NCI-H187 (cell line): ENCODE measurements around the gene FDXACB1.

Experiments used
- DNase-seq, 2 experiments: peaks; one replicate each; lab custom pipeline; 2025; lab: John Stamatoyannopoulos, UW

The FDXACB1 gene, protein sequence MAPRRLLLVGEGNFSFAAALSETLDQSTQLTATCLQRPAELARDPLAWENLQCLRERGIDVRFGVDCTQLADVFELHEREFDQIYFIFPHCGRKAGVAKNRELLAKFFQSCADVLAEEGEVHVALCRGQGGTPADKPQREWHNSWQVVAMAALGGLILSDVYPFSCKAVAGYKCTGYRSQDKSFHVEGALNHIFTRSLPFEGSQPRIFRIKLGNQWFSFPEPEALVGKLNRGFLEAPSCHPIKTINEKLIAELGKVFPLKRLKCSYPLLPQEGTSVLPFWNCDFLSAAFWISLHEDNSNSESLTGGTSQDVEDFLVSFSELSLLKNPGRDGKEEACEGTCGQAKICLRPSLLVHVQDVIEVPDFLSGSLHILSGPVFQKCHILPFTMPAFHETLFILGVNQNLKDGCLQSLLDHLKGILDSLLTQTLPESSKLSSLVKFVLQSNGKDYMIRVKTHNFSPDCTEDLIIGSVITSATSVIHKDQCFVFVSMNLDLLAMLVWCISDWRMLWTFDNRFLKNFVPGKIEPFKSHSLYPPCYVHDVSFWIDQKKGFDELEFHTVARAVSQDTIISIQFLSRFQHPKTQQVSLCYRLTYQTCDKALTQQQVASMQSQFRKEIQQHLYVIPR

DNA sequence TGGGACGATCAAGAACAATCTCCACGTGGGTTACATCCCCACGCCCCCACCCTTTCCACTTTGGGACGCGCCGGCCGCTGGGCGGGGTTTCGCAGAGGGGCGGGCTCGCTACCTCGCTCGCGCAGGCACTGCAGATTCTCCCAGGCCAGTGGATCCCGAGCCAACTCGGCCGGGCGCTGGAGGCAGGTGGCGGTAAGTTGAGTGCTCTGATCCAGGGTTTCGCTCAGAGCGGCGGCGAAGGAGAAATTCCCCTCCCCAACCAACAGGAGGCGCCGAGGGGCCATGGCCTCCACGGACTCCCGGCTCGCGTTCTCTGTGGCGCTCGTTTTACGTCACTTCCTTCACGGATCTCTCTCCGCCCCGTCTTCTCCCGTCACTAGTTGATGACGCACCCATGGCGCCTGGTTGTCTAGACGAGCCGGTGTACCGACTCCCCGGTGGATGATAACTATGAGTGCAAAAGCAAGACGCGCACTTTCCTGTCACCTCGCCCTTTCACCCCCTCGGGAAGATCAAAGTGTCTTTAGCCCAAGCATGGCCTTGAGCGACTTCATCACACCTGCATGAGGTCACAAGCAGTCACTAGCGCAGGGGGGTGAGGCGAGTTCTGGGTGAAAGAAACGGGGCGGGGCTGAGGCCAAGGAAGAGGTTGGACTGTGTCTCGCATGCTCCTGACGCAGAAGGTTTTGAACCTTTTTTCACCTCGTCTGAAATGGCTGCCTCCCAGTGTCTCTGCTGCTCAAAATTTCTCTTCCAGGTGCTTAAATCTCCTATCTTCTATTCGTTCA lies at the start of gene FDXACB1, which contains the start of gene CFAP68:
Gene FDXACB1 (minus strand): TSS at position 317 of the 788 bp plus-strand sequence. CDS start 33 bp downstream, at position 284.
Gene CFAP68 (plus strand): TSS at position 693 of the 788 bp plus-strand sequence. CDS start 20 bp downstream, at position 713.
- peak; percentile 92 to 95 for DNase-seq

DNA sequence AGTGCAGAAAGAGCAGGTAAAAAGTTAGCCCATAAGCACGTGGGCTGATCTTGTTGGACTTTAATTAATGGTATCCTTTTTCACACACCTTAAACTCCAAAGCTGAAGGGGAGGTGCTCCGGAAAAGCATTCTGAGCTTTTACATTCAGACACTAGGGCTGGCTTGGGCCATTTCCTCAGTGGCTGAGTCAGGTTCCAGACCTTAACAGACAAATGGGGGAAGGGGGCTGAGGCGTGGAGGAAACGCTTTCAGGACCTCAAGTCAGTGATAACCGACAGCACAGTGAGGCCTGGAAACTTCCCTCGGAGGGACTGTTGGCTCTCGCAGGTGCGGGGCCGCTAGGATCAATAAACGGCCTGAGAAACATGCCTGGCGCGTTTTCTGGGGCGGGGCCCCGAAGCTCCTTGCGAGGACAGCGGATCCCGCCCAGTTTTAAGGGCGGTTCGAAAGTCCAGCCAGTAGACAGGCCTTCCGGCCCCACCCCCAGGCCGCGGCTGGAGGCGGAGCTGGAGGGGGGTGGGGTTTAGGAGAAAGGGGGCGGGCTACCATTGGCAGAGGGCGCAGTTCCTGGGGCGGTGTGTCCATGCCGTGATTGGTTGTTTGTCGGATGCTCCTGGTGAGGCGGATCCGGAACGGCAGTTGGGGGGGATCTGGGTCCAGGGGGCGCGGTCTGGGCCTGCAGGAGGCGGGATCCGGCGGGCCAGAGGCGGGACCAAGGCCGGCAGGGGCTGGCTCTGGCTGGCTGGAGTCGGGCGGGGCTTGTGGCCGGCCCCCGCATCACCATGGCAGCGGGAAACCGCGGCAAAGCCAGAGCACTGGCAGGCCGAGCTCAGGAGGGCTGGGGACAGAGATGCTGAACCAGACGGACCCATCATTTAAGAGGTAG lies 47.8 kb upstream of the FDXACB1 start:
- DNase-seq: peak; percentile 92 to 98

DNA sequence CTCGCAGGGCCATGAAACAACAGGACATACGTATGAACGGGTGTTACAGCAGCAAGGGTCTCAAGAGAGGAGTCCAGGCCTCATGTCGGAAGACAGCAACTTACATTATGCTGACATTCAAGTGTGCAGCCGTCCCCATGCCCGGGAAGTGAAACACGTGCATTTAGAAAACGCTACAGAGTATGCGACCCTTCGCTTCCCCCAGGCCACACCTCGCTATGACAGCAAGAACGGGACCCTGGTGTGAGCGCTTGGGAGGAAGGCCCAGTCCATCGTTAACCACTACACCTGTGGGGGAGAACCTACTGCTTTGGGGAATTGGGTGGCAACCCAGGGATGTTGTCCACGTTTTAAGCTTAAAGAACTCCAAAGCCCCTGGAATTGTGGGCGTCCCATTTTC lies 47.0 kb upstream of the FDXACB1 start:
- no peak for DNase-seq

DNA sequence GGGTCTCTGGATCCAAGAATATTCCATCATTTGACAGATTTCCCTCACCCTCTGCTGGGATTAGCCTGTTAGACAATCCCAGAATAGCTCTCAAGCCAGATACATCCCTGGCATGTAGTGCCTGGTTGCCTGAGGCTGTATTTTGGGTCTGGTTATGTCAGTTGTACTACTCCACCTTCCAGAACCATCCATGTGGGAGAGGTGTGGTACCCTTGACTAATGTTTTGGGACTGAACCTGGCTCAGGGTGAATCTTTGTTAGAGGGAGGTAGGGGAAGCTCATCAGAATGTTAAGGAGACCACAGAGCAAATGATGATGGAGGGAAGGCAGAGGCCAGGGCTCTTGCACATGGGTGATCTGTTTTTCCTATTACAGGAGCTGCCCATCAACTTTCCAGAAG lies 45.0 kb upstream of the FDXACB1 start:
- no peak for DNase-seq

DNA sequence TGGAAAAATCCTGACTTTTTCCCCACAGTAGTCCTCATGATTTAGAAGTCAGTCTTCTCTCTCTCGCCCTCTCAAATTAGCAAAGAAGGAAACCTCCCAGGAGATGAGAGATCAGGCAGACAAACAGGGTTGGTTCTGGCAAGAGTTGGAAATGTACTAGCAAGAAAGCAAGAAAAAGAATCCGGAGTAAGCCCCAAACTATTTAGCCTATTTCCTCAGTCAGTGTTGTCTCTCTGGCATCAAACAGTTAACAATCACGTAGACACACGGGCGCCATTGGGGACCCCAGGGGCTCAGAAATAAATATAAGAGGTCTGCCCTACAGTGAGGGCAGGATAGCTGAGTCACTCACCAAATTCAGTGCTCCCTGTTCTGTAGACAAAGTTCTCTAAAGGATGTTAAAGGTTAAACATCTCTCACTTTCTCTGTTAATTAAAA lies 44.4 kb upstream of the FDXACB1 start:
- no peak for DNase-seq

DNA sequence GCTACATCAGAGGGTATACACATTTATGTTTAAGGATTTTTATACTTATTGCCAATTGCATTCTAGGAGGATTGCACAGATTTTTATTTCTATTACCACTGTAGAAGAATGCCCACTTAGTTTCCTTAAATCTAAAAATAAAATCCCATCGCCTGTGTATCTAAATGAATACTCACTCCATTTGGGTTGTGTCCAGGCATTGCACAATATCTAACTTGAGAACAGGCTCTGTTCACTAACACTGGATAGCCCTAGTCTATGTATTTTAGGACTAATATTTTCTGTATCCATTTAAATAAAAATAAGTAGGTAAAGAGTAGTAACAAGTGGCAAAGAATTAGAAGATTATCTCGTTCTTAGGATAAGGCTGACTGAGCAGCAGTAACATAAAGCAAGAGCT lies 43.8 kb upstream of the FDXACB1 start:
- DNase-seq: no peak

DNA sequence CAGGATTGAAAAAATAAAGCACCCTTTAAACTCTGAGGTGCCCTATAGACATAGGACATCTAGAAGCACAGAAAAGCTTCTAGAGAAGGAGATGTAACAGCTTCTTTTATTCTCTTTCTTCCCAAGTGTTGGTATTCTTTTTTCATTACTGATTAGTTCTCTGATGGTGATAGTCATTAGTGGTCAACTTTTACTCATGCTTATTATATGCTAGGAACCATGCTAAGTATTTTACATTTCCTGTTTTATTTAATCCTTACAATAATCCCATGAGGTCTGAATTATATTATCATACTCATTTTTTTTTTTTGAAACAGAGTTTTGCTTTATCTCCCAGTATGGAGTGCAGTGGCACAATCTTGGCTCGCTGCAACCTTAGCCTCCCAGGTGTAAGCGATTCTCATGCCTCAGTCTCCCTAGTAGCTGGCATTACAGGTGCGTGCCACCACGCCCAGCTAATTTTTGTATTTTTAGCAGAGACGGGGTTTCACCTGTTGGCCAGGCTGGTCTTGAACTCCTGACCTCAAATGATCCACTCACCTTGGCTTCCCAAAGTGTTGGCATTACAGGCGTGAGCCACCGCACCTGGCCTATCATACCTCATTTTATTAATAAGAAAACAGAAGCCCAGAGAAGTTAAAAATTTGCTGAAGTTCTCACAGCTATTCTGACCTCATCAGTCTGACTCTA lies 42.7 kb upstream of the FDXACB1 start:
- no peak for DNase-seq

DNA sequence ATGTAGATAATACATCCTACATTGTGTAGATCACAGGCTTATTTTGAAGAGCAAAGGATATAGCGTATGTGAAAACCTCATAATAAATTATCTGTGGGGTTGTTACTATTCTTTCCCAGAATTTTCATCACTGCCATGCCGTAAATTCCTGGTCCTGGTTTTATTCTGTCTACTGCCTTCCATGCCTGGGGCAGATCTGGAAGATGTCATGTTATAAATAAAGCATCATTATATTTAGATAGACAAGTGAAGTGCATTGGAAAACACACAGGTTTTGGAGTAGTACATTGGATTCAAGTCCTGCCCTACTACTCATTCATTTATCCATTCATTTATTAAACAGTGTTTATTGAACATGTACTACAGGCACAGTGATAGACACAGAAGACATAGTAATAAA lies 41.9 kb upstream of the FDXACB1 start:
- no peak for DNase-seq

DNA sequence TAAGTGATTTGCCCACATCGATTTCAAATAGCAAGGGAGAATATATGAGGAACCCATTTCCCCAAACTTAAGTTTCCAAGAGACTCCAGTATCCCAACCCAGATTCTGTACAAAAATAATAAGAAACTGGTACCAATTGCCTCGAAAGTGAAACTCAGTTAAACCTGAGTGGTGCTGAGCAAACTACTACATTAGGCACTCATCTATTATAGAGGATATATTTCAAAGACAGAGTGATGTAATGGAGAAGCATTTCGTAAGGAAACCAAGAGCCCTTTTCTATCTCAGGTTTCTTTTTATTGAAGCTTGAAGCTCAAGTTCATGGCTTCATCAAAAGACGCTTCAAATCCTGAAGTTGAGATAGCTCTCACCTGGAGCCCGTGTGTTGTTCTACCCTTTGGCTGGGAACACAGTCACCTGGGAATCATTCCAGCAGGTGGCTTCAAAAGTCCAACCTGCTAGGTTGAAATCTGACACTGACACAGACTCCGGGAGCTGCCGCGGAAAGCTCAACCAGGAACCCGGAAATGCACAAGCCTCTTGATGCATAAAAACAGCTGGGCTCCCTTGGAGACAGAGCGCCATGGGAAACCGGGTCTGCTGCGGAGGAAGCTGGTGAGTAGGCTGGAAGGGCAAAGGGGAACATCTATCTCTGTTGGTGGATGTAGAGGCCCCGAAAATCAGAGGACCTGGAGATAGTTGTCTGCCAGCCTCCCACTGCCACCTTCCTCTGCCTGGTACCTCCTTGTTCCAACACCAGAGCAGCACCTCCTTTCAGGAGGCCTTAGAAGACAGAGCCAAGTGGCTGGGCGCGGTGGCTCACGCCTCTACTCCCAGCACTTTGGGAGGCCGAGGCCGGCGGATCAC lies 39.7 kb upstream of the FDXACB1 start, which contains the start of gene C11orf52:
Gene C11orf52 (plus strand): TSS at position 524 of the 867 bp plus-strand sequence. CDS start 60 bp downstream, at position 584.
- peak; percentile 71 to 88 for DNase-seq

DNA sequence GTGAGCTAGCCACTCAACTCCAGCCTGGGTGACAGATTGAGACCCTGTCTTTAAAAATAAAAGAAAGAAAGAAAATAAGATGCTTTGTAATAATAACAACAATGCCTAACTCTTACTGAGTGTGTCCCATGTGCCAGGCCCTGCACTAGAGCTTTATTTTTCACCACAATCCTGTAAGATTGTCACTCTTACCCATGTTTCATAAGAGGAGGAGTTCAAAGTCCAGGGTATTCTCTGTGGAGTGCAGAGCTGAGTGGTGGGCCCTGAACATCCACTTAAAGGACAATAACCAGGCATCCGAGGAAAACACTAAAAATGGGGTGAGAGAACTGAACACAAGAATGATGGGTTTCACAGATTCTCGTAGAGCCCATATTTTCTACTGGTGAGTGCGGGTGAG lies 38.8 kb upstream of the FDXACB1 start:
- DNase-seq: no peak

DNA sequence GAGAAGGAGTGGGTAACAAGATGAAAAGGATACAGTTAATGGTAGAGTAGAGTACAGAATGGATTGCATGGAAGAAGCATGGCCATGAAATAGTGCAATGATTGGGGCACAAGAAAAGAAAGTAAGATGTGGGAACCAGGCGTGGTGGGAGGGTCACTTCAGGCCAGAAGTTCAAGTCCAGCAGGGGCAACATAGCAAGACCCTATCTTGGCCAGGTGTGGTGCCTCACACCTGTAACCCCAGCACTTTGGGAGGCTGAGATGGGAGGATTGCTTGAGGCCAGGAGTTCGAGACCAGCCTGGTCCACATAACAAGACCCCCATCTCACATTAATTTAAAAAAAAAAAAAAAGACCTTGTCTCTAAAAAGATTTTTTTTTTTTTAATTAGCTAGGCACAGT lies 38.3 kb upstream of the FDXACB1 start:
- DNase-seq: no peak

DNA sequence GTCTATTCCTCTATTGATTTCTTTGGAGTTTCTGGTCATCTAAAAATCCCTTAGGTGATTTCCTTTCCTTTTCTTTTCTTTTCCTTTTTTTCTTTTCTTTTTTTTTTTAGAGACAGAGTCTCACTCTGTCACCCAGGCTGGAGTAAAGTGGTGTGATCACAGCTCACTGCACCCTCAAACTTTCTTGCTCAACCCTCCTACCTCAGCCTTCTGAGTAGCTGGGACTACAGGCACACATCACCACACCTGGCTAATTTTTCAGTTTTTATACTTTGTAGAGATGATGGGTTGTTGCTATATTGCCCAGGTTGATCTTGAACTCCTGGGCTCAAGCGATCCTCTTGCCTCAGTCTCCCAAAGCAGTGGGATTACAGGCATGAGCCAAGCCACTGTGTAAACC lies 37.8 kb upstream of the FDXACB1 start:
- DNase-seq: no peak

DNA sequence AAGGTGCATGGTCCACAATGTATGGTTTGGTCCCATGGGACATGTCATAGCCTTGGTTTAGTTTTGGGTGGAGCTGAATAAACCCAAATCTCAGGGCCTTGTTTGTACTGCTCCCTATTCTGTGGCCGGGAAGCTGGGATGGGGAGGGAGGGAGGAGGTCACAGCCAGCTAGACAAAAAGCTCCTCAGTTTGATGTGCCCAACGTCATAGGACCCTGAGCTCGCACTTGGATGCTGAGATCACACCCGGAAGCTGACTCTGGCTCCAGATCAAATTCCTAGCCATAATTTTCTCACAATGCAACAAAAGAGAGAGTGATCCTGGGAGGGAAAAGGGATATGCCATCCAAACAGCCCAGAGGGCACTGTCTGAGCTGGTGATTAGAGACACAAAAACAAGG lies 35.0 kb upstream of the FDXACB1 start:
- no peak for DNase-seq

DNA sequence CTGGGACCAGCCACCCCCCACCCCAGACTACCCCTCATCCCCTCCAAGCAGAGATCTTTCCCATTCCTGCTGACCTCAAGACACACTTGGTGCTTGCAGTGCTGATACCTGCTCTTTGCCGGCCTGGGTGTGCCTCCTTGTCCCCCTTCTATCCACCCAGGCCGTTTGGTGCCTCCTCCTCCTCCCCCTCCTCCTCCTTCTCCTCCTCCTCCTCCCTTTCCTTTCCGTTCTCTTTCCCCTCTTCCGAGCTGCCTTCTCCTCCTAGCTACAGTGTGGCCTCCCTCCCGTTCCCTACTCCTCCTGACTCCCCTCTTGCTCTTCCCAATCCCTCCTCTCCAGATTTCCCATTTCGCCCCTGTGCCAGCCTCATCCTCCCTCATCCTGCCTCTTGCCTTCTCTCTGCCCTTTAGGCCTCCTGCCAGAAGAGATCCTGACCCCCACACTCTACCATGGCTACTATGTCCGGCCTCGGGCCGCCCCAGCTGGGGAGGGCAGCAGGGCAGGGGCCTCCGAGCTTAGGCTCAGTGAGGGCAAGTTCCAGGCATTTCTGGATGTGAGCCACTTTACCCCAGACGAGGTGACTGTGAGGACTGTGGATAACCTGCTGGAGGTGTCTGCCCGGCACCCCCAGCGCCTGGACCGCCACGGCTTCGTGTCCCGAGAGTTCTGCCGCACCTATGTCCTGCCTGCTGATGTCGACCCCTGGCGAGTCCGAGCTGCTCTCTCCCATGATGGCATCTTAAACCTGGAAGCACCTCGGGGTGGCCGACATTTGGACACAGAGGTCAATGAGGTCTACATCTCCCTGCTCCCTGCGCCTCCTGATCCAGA lies 34.3 kb upstream of the FDXACB1 start:
- DNase-seq: no peak

DNA sequence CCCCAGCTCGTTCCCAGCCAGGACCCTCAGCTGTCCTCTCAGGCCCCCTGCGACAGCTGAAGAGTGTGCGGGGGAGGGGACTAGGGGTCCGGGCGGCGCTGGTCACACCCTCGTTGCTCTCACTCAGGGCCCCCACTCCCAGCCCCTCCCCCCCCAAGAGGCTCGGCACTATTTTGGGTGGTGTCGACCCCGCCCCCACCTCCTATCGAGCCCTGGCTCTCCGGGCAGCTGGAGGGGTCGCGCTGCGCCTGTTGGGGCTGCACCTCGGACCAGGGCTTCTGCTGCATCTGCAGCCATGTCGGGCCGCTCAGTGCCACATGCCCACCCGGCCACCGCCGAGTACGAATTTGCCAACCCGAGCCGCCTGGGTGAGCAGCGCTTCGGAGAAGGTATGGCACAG lies 33.6 kb upstream of the FDXACB1 start, which contains the start of gene HSPB2:
Gene HSPB2 (plus strand): TSS at position 200 of the 400 bp plus-strand sequence. CDS start 96 bp downstream, at position 296.
- DNase-seq: no peak

DNA sequence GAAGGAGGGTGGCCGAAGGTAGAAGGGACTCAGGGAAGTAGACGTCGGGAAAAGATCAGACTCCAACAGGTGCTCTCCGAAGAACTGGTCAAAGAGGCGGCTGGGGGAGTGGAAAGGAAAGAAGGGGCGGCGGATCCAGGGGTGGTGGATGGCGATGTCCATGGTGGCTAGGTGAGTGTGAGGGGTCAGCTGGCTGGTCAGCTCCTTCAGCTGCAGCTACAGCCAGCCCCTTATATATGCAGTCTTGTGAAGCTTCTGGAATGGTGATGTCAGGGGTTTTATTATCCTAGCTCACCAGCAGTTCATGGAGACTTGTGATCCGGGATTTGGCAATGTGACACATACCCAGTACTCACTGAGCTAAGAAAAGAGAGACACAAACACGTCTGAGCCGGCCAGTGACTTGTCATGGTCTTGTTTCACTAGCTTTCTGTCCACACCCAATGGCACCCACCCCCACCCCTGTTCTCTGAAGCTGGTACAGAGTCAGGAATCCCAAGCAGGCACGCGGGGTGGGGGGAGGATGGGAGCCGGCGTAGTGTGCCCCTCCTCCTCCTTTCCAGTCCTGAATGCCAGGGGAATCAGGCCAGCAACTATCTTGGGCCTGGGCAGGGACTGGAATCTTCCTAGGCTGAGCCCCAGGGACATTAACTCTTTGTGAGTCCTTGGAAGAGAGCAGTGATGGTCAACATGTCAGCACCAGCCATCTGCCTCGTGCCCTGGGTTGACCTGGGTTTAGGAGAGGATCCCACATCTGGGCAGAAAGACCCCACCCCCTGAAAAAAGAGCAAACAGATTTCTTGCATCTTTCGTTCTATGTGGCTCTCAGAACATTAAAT lies 32.8 kb upstream of the FDXACB1 start, which contains the start of gene CRYAB:
Gene CRYAB (minus strand): TSS at position 208 of the 839 bp plus-strand sequence. CDS start 46 bp downstream, at position 162.
- no peak for DNase-seq

DNA sequence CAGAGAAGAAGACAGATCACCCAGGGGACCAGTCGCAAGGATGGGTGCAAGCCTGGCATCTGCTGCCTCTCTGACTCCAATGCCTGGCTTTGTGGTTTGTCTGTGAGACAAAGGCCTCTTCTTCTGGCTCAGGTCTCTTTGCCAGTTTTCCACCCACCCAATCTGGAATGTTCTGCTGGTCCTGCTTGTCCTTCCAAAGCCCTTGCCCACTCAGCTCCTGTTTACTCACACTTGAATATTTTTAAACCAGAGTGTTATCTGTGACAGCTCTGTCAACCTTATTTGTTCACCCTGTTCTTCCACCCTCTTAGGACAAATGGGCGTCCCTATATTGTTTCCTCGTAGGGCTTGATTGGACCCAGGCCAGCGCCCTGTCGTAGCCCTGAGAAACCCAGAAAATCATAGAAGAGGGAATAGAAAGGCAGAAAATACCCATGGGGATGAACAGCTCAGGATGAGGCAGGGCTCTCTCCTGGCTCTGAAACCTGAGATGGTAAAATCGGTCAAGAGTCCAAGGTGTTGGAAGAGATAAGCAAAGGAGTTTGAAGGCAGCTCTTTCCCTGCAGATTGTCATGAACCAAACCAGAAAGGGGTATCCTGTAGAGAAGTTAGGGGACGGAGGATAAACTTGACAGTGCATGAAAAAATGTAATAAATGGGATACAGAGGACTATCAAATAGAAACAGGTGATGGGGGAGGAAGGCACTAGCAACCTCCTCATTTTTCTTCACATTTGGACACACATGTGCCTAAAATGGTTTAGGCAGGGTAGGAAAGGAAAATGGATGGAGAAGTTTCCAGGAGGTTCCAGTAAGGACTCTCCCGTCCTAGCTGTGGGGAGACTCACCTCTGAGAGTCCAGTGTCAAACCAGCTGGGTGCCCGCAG lies 32.0 kb upstream of the FDXACB1 start:
- no peak for DNase-seq
